MM.1S (cell line): ENCODE results near the gene FOXL3.

Source experiments
- CTCF ChIP-seq: fragments of 300-600 bp; sonication (generic); IDR thresholded peaks from 2 replicates; pipeline ENCODE4 v1.5.1; 2016; ENCODE audit warnings: antibody characterized with exemption, low read length, mixed read lengths
- EZH2 ChIP-seq: fragments of 300-600 bp; sonication (generic); optimal IDR thresholded peaks from 2 replicates; pipeline ENCODE3; 2017; ENCODE audit warnings: low read depth, mild to moderate bottlenecking, antibody characterized with exemption, low read length, mixed read lengths
- EZH2phosphoT487 ChIP-seq: fragments of 300-600 bp; sonication (generic); IDR thresholded peaks from 2 replicates; pipeline ENCODE4 v1.6.1; 2018; ENCODE audit warnings: antibody characterized with exemption, low read length

GRCh38 chr7:272108-272615 is 17.8 kb upstream of the FOXL3 start:
- TF ChIP-seq CTCF (no peak), EZH2phosphoT487 (no peak), EZH2 (no peak)
